Epidermal melanocyte (primary cell): ENCODE data around the gene CERS4.
"Not testable (repeated sequence)": the region's sequence is repeated elsewhere in the genome, so short reads cannot be mapped to it uniquely, and the experiment has no call there.

Experiments used
- DNase-seq: peaks from one replicate; pipeline ENCODE4 v3.0.0; 2011; ENCODE audit warnings: low spot score; ENCODE audit not compliant: insufficient read length

CERS4 gene

DNA sequence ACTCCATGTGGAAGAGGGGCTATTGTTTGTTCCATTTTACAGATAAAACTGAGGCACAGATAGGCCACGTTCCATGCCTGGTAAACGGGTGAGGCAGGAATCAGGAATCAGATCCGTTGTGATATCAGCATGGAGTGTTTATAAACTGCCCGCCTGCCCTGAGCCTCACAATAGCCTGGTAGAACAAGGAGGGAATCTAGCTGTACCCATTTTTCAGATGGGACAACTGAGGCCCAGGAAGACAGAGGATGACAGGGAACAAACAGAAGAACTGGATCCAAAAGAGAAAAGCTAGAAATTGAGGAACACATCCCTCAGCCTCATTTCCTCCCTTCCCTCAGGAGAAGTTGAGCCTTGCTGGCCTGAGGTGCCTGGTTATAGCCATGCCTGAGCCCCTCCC lies 32.5 kb downstream of the CERS4 start:
- DNase-seq: no peak

DNA sequence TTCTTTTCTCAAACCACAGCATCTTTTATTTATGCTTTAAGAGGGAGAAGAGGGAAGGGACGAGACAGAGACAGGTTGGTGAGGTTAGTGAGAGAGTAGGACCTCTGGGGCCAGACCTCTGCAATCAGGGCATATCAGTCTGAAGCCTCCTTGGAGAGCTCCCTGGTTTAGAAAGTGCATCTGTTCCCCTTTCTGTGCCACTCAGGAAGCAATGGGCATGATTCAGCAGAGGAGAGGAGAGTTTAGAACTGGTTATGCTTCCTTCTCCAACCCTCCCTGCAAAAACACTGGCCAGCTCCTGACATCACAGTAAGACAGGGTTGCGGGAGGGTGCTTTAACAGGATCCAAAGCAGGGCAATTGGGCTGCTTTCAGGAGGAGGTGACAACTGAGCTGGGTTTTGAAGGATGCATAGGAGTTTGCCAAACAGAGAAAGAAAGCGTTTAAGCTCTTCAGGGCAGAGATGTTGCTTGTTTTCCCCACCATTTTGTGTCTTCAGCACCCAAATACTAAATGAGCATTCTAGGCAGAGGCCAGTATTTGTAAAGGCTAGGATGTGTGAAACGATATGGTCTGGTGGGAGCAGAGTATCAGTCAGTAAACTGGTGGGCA lies 33.1 kb downstream of the CERS4 start:
- no peak for DNase-seq

DNA sequence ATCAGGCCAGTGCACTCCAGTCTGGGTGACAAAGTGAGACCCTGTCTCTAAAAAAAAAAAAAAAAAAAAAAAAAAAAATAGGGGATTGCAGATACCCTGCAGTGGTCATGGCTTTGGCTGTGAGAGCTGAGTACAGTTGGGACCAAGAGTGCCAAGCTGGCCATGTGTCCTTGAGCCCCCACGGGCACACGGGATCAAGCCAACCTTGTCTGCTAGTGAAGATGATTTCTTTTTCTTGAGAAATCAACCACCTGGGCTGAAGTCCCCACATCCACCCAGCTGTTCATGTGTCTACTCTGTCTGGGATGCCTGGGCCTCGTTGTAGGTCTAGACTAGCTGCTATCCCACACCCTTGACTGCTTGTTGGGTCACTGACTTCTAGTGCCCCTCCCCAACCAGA lies 34.0 kb downstream of the CERS4 start:
- DNase-seq: no peak

DNA sequence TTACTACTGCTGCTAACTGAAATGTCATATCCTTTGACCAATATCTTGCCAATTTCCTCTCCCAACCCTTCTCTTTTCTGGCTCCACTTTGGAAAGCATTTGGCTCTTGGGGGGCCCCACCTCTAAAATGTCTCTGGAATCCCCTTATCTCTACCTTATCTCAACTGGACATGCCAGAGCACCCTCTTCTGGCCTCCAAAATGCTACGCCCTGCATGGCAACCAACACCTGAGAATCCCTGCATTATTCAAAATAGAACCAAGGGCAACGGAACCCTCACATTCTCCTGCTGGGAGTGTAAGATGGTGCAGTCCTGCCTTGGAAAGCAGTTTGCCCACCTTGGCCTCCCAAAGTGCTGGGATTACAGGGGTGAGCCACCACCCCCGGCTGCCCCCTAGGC lies 35.3 kb downstream of the CERS4 start:
- DNase-seq: no peak

DNA sequence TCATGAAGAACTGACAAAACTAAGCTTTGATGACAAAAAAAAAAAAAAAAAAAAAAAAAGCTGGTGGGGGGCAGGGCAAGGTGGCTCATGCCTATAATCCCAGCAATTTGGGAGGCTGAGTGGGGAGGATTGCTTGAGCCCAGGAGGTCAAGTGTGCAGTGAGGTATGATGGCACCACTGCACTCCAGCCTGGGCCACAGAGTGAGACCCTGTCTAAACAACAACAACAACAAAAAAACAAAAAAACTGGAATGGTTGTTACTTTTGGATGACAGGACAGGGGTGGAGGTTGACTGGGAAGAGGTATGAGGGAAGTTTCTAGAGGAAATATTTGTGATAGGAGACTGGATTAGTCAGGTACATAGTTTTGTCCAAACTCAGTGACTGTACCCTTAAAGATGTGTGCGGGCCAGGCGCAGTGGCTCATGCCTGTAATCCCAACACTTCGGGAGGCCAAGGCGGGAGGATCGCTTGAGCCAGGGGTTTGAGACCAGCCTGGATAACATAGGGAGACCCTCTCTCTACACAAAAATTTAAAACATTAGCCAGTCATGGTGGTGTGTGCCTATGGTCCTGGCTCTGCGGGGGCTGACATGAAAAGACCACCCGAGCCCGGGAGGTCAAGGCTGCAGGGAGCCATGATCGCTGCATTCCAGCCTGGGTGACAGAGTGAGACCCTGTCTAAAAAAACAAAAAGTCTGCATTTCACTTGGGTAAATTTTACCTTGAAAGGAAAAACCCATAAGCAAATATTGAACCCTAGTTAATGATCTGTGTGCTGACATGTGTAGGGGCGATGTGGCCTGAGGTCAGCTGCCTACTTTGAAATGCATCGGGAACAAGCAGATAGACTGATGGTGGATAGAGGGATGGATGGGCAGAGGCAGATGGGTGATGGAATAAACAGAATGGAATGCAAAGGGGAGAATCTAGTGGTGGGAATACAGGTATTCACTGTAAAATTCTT lies 37.0 kb downstream of the CERS4 start:
- DNase-seq: no peak

DNA sequence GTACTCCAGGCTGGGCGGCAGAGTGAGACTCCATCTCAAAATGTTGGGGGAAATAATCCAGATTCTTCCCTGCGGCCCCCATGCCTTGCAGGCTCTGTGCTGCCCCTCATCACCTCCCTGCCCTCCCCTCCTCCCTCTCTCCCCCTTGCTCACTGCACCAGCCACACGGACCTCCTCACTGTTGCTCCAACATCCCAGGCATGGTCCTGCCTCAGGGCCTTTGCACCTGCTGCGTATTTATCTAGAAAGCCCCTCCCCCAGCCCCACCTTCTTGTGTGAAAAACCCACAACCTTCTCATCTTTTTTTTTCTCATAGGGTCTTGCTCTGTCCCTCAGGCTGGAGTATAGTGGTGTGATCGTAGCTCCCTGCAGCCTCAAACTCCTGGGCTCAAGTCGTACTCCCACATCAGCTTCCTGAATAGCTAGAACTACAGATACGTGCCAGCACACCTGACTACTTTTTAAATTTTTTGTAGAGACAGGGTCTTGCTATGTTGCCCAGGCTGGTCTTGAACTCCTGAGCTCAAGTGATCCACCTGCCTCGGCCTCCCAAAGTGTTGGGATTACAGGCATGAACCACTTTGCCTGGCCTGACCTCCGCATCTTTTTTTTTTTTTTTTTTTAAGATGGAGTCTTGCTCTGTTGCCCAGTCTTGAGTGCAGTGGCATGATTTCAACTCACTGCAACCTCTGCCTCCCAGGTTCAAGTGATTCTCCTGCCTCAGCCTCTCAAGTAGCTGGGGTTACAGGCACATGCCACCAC lies 38.1 kb downstream of the CERS4 start:
- not testable (repeated sequence) for DNase-seq

DNA sequence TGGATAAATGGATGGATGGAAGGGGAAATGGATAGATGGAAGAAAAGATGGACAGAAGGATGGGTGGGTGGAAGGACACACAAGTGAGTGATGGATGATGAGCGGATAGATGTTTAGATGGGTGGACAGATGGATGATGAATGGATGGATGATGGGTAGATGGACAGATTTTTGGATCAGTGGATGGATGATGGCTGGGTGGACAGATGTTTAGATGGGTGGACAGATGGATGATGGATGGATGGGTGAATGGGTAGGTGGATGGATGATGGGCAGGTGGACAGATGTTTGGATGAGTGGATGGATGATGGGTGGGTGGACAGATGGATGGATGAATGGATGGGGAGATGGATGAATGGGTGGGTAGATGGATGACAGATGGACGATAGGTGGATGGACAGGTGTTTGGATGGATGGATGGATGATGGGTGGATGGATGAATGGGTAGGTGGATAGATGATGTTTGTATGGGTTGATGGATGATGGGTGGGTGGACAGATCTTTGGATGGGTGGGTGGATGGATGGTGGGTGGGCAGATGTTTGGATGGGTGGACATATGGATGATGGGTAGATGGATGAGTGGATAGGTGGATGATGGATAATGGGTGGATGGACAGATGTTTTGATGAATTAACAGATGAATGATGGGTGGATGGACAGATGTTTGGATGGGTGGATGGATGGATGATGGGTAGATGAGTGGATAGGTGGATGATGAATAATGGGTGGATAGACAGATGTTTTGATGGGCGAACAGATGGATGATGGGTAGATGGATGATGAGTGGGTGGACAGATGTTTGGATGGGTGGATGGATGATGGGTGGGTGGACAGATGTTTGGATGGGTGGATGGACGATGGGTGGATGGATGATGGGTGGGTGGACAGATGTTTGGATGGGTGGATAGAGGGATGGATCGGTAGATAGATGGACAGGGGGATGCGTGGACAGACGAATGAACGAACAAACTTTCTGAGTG lies 39.5 kb downstream of the CERS4 start:
- DNase-seq: no peak

DNA sequence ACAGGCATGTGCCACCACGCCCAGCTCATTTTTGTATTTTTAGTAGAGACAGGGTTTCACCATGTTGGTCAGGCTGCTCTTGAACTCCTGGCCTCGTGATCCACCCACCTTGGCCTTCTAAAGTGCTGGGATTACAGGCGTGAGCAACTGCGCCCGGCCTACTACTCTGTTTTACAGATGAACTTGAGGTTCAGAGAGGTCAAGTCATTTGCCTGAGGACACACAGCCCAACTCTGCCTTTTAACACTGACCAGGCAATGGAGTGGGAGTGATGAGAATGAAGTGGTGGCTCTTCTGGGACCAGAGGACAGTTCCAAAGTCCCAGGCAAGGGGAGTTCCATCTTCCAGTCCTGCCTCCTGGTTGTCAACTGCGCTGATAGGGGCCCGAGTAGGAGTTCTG lies 41.4 kb downstream of the CERS4 start:
- no peak for DNase-seq

DNA sequence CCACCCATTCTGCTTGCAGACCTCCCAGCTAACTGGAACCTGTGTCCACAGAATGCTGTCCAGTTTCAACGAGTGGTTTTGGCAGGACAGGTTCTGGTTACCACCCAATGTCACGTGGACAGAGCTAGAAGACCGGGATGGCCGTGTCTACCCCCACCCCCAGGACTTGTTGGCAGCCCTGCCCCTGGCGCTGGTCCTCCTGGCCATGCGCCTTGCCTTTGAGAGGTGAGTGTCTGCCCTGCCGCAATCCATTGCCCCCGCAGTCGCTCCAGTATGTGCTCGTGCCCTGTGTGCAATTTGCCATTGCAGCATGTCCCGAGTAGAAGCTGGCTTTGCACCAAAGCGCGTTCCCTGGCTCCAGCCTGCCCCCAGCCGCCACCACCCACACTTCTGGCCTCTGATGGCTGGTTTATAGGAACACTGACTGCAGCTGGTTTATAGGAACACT lies 41.9 kb downstream of the CERS4 start:
- DNase-seq: no peak

DNA sequence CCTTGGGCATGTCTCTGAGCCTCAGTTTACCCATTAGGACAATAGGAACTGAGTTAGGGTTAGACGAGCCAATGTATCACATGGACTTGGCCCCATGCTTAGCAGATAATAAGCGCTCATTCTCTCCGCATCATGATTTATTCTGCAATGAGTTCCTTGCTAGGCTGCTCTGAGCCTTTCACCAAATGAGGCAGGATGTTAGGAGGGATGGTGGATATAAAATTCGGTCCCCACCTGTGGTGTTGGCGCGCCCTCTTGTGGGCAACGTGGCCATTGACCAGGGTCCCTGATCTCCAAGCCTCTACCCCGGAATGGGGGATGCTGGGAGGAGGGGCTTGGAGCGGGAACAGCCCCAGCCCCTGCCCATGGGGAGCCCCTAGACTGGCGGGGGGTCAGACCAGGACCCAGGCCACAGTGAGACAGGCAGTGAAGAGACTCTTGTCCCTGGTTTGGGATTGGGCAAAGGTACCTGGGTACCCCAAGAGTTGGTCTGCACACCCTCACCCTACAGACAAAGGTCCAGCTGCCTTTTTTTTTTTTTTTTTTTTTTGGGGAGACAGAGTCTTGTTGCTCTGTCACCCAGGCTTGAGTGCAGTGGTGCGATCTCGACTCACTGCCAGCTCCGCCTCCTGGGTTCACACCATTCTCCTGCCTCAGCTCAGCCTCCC lies 43.9 kb downstream of the CERS4 start:
- peak; percentile 92 for DNase-seq

DNA sequence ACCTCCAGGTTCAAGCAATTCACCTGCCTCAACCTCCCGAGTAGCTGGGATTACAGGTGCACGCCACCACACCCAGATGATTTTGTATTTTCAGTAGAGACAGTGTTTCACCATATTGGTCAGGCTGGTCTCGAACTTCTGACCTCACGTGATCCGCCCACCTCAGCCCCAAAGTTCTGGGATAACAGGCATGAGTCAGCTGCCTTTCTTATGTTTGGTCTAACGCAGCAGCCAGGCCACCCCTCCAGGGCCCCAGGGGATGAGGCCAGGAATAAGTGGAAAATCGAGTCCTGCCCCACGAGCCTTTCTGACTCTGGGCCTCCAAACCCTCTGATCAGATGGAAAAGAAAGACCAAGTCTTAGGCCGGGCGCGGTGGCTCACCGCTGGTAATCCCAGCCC lies 44.5 kb downstream of the CERS4 start:
- DNase-seq: no peak

DNA sequence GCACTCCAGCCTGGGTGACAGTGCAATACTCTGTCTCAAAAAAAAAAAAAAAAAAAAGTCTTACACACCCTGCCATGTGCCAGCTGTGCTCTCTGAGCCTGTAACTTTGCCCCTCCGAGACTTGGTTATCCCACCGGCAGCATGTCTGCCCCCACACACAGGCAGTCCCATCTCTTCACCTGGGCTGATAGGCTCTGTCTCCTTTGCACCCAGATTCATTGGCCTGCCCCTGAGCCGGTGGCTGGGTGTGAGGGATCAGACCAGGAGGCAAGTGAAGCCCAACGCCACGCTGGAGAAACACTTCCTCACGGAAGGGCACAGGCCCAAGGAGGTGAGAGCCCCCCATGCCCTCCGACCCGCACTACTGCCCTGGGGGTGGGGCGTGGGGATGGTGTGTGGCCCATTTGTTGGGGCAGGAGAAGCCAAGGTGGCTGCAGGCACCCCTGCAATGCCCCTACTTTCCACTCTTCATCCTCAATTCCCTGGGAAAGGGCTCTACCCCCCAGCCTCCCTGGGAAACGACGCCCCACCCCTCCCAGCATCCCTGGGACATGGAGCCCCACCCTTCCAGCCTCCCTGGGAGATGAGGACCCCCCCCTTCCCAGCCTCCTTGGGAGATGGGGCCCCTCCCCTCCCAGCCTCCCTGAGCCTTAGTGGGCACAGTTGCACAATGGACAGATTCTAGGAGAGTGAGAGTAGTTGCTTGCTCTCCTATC lies 45.3 kb downstream of the CERS4 start:
- no peak for DNase-seq

DNA sequence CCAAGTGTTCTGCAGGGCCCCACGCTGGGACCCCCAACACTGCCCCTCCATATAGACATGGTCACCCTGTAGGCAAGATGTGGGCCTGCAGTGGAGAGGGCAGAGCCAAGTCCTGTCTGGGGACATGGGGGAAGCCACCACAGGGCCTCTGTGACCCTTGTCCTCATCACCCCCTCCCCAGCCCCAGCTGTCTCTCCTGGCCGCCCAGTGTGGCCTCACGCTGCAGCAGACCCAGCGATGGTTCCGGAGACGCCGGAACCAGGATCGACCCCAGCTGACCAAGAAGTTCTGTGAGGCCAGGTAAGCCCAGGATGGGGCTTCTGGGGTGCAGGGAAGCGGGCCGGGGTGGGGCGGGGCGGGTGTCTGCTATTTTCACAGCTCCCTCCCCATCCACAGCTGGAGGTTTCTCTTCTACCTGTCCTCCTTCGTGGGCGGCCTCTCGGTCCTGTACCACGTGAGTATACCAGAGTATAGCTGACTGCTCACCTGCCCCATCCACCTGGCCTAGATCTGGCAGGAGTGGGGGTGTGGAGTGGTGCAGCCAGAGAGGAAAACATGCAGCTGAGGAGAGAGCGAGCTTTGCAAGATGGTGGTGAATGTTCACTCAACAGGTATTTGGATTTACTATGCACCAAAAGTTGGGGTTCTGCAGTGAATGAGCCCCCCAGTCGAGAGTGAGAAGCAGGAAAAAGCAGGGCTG lies 46.4 kb downstream of the CERS4 start:
- DNase-seq: no peak

DNA sequence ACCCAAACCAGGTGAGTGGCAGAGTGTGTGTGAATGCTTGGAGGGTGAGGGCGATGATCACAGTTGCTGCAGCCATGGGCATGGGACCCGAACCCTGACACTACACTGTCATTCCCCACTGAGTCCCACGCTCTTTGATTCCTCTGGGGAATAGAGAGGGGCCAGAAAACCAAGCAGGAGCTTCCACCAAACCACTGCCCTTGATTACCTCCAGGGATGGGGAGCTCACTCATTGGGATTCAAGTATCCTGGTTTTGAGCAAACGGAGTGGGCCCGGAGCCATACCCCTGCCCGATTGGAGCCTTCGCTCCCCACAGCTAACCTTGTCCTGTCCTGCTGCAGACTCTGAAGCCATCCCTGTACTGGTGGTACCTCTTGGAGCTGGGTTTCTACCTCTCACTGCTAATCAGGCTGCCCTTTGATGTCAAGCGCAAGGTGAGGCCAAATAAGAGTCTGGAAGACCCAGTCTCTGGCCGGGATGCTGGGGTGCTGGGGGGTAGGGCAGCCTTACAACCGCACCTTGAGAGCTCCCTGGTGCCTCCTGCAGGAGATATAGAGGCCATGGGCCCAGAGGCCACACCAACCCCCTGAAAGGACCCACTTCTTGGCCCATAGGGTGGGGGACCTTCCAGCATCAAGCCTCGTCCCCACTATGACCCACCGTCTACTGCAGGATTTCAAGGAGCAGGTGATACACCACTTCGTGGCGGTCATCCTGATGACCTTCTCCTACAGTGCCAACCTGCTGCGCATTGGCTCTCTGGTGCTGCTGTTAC lies 47.3 kb downstream of the CERS4 start:
- DNase-seq: no peak

DNA sequence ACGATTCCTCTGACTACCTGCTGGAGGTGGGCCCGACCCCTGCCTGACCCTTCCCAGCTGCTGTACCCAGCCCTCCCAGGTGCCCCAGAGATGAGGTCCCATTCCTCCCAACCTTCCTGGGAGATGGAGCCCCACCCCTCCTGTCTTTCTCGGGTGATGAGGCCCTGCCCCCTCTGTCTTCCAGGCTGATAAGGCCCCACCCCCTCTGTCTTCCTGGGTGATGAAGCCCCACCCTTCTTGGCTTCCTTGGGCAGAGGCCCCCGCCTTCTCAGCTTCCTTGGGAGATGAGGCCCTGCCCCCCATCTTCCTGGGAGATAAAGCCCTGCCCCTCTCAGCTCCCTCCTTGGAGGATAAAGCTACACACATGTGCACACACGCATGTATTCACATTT lies 47.9 kb downstream of the CERS4 start:
- no peak for DNase-seq

DNA sequence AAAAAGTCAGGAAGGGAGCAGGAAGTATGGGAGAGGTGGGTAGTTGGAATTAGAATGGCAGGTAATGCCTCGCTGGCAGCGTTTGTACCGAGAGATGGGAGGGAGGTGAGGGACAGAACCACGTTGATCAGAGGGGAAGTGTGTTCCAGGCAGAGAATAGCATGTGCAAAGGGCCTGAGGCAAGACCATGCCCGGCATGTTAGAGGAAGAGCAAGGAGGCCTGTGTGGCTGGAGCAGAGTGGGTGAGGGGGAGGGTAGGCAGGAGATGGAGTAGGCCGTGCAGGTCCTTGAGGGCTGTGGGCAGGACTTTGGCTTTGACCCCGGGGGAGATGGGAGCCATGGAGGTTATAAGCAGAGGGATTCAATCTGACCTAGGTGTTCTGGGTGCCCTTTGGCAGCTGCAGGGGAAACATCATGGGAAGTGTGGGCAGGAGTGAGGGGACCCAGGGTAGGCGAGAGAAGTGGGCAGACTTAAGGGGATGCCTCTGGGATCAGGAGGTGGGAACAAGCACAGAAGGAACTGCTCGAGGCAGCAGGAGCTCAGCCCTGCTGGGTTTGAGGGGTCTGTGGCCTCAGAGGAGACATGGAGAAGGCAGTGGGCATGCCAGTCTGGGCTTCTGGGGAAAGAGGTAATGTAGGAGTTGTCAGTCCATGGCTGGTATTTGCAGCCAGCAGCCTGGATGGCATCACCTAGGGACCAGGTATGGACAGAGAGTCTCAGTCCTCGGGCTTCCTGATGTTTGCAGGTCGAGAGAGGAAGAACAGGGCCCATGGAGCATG lies 50.2 kb downstream of the CERS4 start:
- no peak for DNase-seq

DNA sequence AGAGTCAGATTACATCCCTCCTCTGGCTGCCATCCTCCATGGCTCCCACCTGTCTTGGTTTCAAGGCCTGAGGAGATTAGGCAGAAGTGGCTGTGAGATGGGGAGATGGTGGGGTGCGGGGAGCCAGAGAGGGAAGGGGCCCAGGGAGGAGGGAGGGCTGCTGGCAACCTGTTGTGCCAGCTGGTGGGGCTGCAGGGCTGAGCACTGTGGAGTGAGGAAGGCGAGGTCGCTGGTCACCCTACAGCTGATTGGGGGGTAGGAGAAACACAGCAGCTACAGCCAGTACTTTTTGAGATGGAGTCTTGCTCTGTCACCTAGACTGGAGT lies 50.7 kb downstream of the CERS4 start:
- DNase-seq: no peak

DNA sequence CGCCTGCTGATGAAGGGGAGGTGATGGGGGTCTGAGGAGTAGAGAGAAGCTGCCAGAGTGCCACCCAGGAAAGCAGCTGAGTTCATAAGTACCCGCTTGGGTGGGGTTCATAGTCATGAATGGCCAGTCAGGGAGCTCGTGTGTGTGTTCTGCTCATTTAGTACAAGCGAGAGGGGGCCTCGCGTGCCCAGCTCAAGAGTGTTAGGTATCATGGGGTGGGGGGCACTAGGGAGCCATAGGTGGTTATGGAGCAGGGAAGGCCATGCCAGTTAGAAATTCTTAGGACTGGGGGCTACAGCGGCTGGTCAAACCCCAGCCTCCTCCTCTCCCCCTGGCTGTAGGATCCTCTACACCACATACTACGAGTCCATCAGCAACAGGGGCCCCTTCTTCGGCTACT lies 52.2 kb downstream of the CERS4 start:
- DNase-seq: no peak
